GM10266 (cell line): Measurements from ENCODE around the gene POU2F3.
"Not testable (repeated sequence)": the region's sequence is repeated elsewhere in the genome, so short reads cannot be mapped to it uniquely, and the experiment has no call there.

Source experiments
- DNase-seq: peaks from one replicate; pipeline ENCODE4 v3.0.0; 2012; ENCODE audit errors: extremely low spot score
- CTCF ChIP-seq: IDR thresholded peaks from 2 replicates; pipeline ENCODE4 v1.5.1; 2012; ENCODE audit warnings: mild to moderate bottlenecking, low read depth; ENCODE audit not compliant: control insufficient read depth, insufficient read depth; ENCODE audit errors: missing control alignments

Gene POU2F3

GRCh38 chr11:120243221-120243620, 3.3 kb downstream of the POU2F3 start:
- no peak for DNase-seq
- no peak for TF ChIP-seq CTCF

DNA sequence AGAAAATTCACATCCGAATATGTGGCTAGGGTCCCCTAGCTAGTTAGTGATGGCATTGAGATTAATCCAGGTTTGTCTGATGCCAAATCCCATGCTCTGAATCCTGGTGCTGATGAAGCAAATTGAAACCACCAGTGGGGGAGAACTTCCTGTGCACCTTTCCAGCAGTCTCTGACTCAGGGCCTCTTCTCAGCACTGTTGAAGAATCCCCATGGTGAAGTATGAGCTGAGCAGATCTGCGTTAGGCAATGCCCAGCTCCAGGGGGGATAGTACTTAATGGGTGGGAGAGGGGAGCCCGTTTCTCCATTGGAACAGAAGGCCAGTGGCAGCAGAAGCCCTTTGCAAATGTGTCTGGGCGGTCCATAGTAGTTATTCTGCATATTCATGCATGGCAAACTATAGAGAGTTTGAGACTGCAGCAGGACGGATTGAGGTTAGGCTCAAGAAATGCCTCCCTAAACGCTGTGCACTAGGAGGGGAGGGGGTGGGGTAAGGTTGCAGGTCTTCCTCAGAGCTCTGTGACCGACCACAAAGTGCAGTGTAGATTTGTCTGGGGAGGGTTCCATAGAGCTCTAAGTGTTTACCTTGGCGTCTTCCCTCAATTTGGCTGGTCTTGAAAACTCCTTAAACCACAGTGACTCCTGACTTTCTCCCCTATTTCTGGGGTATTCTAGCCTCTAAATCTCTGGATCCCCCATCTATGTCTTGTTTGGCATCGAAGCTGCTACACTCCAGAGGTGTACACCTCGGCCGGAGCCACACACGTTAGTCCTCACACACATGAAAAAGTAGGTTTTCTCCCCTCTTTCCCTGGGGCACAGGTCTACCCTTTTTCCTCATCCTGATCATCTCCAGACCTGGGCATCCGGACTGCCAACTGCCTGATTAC, 4.8 kb downstream of the POU2F3 start:
- no peak for TF ChIP-seq CTCF
- no peak for DNase-seq

- DNase-seq, result no peak
- TF ChIP-seq CTCF, result no peak
These were observed 5.5 kb downstream of the POU2F3 start for GRCh38 chr11:120245434-120245833.

GRCh38 chr11:120248551-120249278, 8.8 kb downstream of the POU2F3 start:
- no peak for TF ChIP-seq CTCF
- peak; percentile 64 for DNase-seq

- no peak for TF ChIP-seq CTCF
These were observed 9.6 kb downstream of the POU2F3 start for GRCh38 chr11:120249279-120250262.

DNA sequence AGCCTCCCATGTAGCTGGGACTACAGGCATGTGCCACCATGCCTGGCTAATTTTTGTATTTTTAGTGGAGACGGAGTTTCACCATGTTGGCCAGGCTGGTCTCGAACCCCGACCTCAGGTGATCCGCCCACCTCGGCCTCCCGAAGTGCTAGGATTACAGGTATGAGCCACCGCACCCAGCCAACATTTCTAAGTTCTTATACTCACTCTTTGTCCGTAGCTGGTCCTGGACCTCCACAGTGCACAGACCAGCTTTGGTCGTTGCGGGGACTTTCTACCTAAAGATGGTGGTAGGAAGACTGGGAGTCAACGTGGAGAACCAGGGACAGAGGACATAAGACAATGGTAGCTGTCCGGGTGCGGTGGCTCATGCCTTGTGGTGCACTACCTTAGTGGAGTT, 13.4 kb downstream of the POU2F3 start:
- not testable (repeated sequence) for DNase-seq

More at GRCh38 chr11:120249279-120250262, 9.6 kb downstream of the POU2F3 start:
- no peak for DNase-seq

DNA sequence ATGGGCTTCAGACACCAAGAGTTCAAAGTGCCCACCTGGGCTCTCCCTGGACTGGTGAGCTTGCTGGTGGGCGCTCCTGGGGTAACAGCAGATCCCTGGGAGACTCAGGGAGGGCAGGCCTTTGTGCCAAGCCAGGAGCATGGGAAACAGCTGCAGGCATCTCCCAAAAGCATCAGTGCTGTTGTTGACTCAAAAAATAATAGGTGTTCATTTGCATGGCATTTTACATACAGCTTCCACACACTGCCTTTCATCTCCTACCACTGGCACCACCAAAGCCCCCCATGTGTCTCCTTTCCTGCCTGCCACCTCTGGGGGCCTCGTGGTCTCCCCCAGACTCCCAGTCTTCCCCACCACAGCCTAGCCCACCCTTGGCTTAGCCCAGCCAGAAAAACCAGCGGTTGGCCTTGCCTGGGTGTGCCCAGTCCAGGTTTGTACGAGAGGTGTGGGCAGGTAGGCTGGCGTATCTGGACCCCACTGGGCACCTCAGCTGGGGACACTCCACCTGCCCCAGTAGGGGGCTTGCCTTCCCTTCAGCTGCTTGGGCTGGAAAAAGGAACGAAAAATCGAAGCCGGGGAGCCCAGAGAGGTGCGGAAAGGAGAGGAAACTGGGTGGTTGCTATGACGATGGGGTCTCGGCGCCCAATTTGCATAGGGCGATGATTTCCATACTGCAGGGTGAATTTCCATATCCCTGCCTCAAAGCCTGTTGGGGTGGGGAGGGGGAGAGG, 15.0 kb downstream of the POU2F3 start:
- TF ChIP-seq CTCF, result no peak
- DNase-seq, result no peak
